Stomach (tissue), 19 donors: ENCODE data around the gene PCSK2. TPM values are rescaled to one million over a fixed set of nuclear protein-coding genes. Genes with fewer than 3 reads are reported as not detected.

Experiments
- DNase-seq, 2 donors: peaks; one replicate each; pipeline versions ENCODE4 v3.0.0 to v3.0.0-alpha.2; 2013 to 2019
- H3K27ac ChIP-seq, 5 donors: fragments of 200-600 bp in 4 of 5; sonication (generic) in 4 of 5; one replicate each; pipeline ENCODE4 v1.5.1; 2013 to 2019; ENCODE audit warnings: mild to moderate bottlenecking in 1 of 5, moderate library complexity in 1 of 5
- H3K27me3 ChIP-seq, 3 donors: fragments of 200-600 bp; sonication (generic); one replicate each; pipeline ENCODE4 v1.5.1; 2017 to 2019; ENCODE audit warnings: mixed run types in 1 of 3
- H3K36me3 ChIP-seq, 4 donors: fragments of 200-600 bp; sonication (generic); 1 replicate in 3 of 4; 2 replicates in 1 of 4; pipeline ENCODE4 v1.5.1; 2016 to 2019
- H3K4me1 ChIP-seq, 4 donors: fragments of 200-600 bp; sonication (generic); one replicate each; pipeline ENCODE4 v1.5.1; 2016 to 2019
- H3K4me3 ChIP-seq, 4 donors: fragments of 200-600 bp; sonication (generic) in 3 of 4; one replicate each; pipeline ENCODE4 v1.5.1; 2016 to 2019; ENCODE audit warnings: mild to moderate bottlenecking in 1 of 4
- H3K9me3 ChIP-seq, 4 donors: fragments of 200-600 bp; sonication (generic); one replicate each; pipeline ENCODE4 v1.5.1; 2016 to 2019
- EP300 ChIP-seq: sonication (generic); formaldehyde crosslinking; IDR thresholded peaks from one replicate; pipeline ENCODE4 v1.6.1; 2017; ENCODE audit warnings: antibody characterized with exemption
- POLR2A ChIP-seq, 4 donors: fragments of 450-650 bp; IDR thresholded peaks; one replicate each; pipeline ENCODE4 v1.6.1; 2016; ENCODE audit warnings: antibody characterized with exemption in 4 of 4, control low read depth in 2 of 4, mild to moderate bottlenecking in 1 of 4, moderate library complexity in 1 of 4
- POLR2AphosphoS5 ChIP-seq, 3 donors: sonication (generic); formaldehyde crosslinking; IDR thresholded peaks; one replicate each; pipeline ENCODE4 v1.6.1; 2016; ENCODE audit warnings: antibody characterized with exemption in 3 of 3
- WGBS, 5 donors: extraction: QIAGEN DNeasy Blood & Tissue Kit in 3 of 5; methylation state at CpG; one replicate each; pipeline versions ENCODE4 v1.1.5 to v1.1.7; 2013 to 2018; 5-methylcytosine and 5-hydroxymethylcytosine counted together
- intact Hi-C: fragments of 100-400 bp; cut with DNase I; formaldehyde crosslinking; loops from one replicate; pipeline ENCODE4 v1.15.1; 2023; ENCODE audit warnings: low total_unique reads
- long read RNA-seq, 10 donors: transcript quantifications; one replicate each; lab custom pipeline, GENCODE V29; 2026
- polyA plus RNA-seq, 3 donors: library from polyadenylated mRNA; stranded (reverse); fragments of 200-250 nt; gene quantifications; one replicate each; pipeline ENCODE4 v1.2.3, GENCODE V29; 2013
- total RNA-seq, 5 donors: library from RNA; depleted of rRNA; stranded (reverse); fragments of >200 nt; gene quantifications; one replicate each; pipeline versions ENCODE4 v1.1.0 to v1.2.3, GENCODE V29; 2014 to 2016
- TF ChIP-seq, protein P1 (sequence below), 7 experiments: fragments of 450-650 bp in 4 of 7; fragments of 200-600 bp in 3 of 7; sonication (generic) in 3 of 7; IDR thresholded peaks; one replicate each; pipeline ENCODE4 v1.5.1; 2016 to 2019; ENCODE audit warnings: antibody characterized with exemption in 7 of 7, control low read depth in 2 of 7, mild to moderate bottlenecking in 1 of 7
- donor health status: healthy with polysubstance abuse.
- donor health status: Bipolar disorder and iron deficiency.
- donor health status: healthy.

The PCSK2 gene, protein sequence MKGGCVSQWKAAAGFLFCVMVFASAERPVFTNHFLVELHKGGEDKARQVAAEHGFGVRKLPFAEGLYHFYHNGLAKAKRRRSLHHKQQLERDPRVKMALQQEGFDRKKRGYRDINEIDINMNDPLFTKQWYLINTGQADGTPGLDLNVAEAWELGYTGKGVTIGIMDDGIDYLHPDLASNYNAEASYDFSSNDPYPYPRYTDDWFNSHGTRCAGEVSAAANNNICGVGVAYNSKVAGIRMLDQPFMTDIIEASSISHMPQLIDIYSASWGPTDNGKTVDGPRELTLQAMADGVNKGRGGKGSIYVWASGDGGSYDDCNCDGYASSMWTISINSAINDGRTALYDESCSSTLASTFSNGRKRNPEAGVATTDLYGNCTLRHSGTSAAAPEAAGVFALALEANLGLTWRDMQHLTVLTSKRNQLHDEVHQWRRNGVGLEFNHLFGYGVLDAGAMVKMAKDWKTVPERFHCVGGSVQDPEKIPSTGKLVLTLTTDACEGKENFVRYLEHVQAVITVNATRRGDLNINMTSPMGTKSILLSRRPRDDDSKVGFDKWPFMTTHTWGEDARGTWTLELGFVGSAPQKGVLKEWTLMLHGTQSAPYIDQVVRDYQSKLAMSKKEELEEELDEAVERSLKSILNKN
- total RNA-seq: 1 to 10 TPM in 3 of 5 donors, not detected in 2; 1.7 to 3.7 (median 3.6) TPM
- polyA plus RNA-seq: under 1 TPM; 0.15 to 0.65 (median 0.19) TPM
- long read RNA-seq, donor 1, partial matches to known transcripts: 0 of 1 reads
- long read RNA-seq, donor 1, other reads (novel, unspliced or antisense): 0 of 1 reads
- long read RNA-seq, donor 2: 0 reads
- long read RNA-seq, donor 3, partial matches to known transcripts: 0 of 1 reads
- long read RNA-seq, donor 3, other reads (novel, unspliced or antisense): 0 of 1 reads
- long read RNA-seq, donor 4: 0 reads
- long read RNA-seq, donor 5, full-length matches to known transcripts: 1 of 1 reads
- long read RNA-seq, donor 5, partial matches to known transcripts: 0 of 1 reads
- long read RNA-seq, donor 5, other reads (novel, unspliced or antisense): 0 of 1 reads
- long read RNA-seq, donor 6, full-length matches to known transcripts: 3 of 3 reads
- long read RNA-seq, donor 6, partial matches to known transcripts: 0 of 3 reads
- long read RNA-seq, donor 6, other reads (novel, unspliced or antisense): 0 of 3 reads
- long read RNA-seq, donor 7, full-length matches to known transcripts: 3 of 3 reads
- long read RNA-seq, donor 7, partial matches to known transcripts: 0 of 3 reads
- long read RNA-seq, donor 7, other reads (novel, unspliced or antisense): 0 of 3 reads
- long read RNA-seq, donor 8: 0 reads
- long read RNA-seq, donor 9: 0 reads
- long read RNA-seq, donor 10: 0 reads

DNA sequence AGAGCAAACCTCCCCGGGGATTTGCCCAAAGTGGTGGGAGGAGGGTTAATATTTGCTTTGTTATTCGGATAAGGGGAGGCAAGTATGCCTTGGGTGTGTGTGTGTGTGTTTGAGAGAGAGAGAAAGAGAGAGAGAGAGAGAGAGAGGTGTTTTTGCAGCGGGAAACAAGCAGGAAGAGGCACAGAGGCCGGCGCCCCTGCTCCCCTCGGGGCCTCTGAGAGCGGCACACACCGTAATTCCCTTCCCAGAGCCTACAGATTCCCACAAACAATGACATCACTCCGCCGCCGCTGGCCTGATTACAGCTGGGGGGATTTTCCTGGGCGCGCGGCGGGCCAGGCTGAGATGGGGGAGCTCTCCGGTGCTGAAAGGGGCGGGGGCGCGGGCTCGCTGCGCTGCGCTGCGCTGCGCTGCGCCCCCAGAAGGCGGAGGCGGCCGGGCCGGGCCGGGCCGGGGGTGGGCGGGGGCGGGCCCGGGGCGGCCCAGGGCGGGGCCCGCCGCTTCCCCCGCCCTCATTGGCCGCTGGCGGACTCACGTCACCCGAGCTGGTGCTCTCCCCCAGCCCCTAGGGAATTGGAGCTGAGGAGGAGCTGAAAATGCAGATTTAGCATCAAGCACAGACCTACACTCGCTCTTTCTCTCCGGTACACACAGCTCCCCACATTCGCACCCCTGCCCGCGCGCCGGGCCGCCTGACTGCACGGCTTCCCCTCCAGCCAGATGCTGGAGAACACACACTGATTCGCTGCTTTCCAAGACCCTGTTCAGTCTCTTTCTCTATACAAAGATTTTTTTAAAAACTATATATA lies at the start of gene PCSK2:
PCSK2 (plus strand) TSS at position 631 of the 809 bp plus-strand sequence. CDS start 266 bp downstream, outside the sequence.
- H3K36me3 ChIP-seq: no peaks in the 10 kb centered on the region
- H3K27me3 ChIP-seq: peaks cover 0 to 78% (median 43%) of the 10 kb centered on the region in 3 donors
- H3K4me1 ChIP-seq: peaks cover 6 to 32% (median 19%) of the 10 kb centered on the region in 4 donors
- intact Hi-C loops: no loop called here
- H3K9me3 ChIP-seq: no peaks in the 10 kb centered on the region
- peak; percentile 34 to 93 for DNase-seq
- TF ChIP-seq POLR2AphosphoS5 (IDR thresholded peaks at IDR 0.05): no peak
- TF ChIP-seq, protein P1, sequence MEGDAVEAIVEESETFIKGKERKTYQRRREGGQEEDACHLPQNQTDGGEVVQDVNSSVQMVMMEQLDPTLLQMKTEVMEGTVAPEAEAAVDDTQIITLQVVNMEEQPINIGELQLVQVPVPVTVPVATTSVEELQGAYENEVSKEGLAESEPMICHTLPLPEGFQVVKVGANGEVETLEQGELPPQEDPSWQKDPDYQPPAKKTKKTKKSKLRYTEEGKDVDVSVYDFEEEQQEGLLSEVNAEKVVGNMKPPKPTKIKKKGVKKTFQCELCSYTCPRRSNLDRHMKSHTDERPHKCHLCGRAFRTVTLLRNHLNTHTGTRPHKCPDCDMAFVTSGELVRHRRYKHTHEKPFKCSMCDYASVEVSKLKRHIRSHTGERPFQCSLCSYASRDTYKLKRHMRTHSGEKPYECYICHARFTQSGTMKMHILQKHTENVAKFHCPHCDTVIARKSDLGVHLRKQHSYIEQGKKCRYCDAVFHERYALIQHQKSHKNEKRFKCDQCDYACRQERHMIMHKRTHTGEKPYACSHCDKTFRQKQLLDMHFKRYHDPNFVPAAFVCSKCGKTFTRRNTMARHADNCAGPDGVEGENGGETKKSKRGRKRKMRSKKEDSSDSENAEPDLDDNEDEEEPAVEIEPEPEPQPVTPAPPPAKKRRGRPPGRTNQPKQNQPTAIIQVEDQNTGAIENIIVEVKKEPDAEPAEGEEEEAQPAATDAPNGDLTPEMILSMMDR (IDR thresholded peaks at IDR 0.05): no peak
- TF ChIP-seq EP300: no peak
- no peak for TF ChIP-seq POLR2A (IDR thresholded peaks at IDR 0.05)
- H3K4me3 ChIP-seq: peak within 1 kb of the TSS; percentile 40 to 50 (median 44)
- no peak within 1 kb of the TSS for H3K27ac ChIP-seq
- WGBS, 5 donors: 0 to 3% (median 1%) methylated on average over 21 to 53 of the region's 53 CpGs

DNA sequence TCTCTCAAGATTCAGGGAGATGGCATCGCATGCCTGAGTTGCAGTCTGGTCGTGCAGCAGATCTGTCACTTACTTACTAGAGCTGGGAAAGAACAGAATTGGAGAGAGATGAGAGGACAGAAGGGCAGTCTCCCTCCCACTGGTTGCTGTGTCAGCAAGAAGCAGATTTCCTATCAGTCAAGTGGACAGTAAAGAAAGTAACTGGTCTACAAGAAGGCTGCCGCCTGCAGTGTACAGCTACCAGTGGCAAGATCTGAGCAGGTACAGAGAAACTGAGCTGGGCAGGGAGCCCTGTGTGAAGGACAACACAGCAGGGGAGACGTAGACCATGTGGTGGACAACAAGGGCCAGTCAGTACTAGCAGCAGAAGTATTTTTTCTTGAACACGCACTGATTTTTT lies 49.5 kb upstream of the PCSK2 start:
- 55 to 69% (median 65%) methylated on average over 5 of the region's 5 CpGs for WGBS, 5 donors
- Histone ChIP-seq H3K4me1 (no peaks in the 10 kb centered on the region), H3K9me3 (peaks cover 0 to 20% (median 13%) of the 10 kb centered on the region in 4 donors), H3K36me3 (no peaks in the 10 kb centered on the region), H3K27me3 (no peaks in the 10 kb centered on the region), H3K27ac (no peak overlapping the region), H3K4me3 (no peak overlapping the region)
- TF ChIP-seq EP300 (no peak), POLR2A (IDR thresholded peaks at IDR 0.05) (no peak), POLR2AphosphoS5 (IDR thresholded peaks at IDR 0.05) (no peak)
- TF ChIP-seq, protein P1 (IDR thresholded peaks at IDR 0.05): no peak
- intact Hi-C loops: no loop called here
- no peak for DNase-seq

DNA sequence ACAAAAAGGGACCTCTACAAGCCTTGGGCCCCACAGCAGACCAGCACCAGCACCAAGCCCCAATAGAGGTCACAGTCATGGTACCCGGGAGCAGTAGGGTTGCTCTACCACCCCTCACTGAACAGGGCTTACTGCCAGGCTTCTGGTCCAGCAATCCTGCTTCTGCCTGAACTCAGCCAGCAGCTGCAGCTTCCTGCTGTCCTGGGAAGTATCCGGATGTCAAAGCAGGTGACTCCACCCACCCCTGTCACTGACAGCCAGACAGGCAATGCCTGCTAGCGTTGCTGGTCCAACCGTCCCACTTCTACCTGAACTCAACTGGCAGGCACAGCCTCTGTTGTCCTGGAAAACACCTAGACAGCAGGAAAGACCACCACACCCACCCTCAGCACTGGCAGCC lies 47.0 kb upstream of the PCSK2 start:
- DNase-seq: no peak
- Histone ChIP-seq H3K4me1 (no peaks in the 10 kb centered on the region), H3K9me3 (peaks cover 0 to 35% (median 21%) of the 10 kb centered on the region in 4 donors), H3K4me3 (no peak overlapping the region), H3K27ac (no peak overlapping the region), H3K27me3 (no peaks in the 10 kb centered on the region), H3K36me3 (no peaks in the 10 kb centered on the region)
- TF ChIP-seq, protein P1 (IDR thresholded peaks at IDR 0.05): no peak
- TF ChIP-seq POLR2A (IDR thresholded peaks at IDR 0.05) (no peak), EP300 (no peak), POLR2AphosphoS5 (IDR thresholded peaks at IDR 0.05) (no peak)
- intact Hi-C loops: no loop called here
- 54 to 64% (median 58%) methylated on average over 4 of the region's 4 CpGs; no CpG with 5 or more reads in 1 of the 5 donors for WGBS, 5 donors
